IMR-90 (cell line): ENCODE results near the gene CRTAC1. TPM values are rescaled to one million over a fixed set of nuclear protein-coding genes. Genes with fewer than 3 reads are reported as not detected.

Experiments
- ATAC-seq: fragments of 200-7000 bp; cut with Tn5 transposase; 2 replicates; pipeline ENCODE4 v1.9.1; 2020; ENCODE audit warnings: low read depth, mild to moderate bottlenecking, moderate library complexity
- BruUV-seq: library from RNA; stranded (reverse); fragments of 400-500 nt; replicated peaks from 2 replicates; lab custom pipeline; 2021; lab: Mats Ljungman, UMichigan
- CTCF ChIA-PET: fragments of 300-600 bp; formaldehyde crosslinking; extraction: SDS; loops from one replicate; lab custom pipeline; 2021; ENCODE audit warnings: antibody characterized with exemption; lab: Yijun Ruan, JAX
- POLR2A ChIA-PET: fragments of 300-600 bp; sonication (Branson Sonifier 250); formaldehyde crosslinking; loops from one replicate; lab custom pipeline; 2022; ENCODE audit warnings: antibody characterized with exemption; ENCODE audit not compliant: unreplicated experiment; lab: Charles Lee
- DNase-seq: peaks from one replicate; pipeline ENCODE4 v3.0.0; 2013
- H2AFZ ChIP-seq: replicated peaks from 2 replicates; pipeline ENCODE3; 2013; ENCODE audit warnings: low read length, mild to moderate bottlenecking; ENCODE audit not compliant: poor library complexity
- H2AK5ac ChIP-seq: 2 replicates; pipeline ENCODE4 v1.6.1; 2013; ENCODE audit warnings: low read depth, low read length, inconsistent platforms
- H2AK9ac ChIP-seq: replicated peaks from 2 replicates; pipeline ENCODE3; 2013; ENCODE audit warnings: mild to moderate bottlenecking, low read depth, low read length, moderate library complexity; ENCODE audit not compliant: poor library complexity
- H2BK120ac ChIP-seq: 2 replicates; pipeline ENCODE4 v1.6.1; 2013; ENCODE audit warnings: low read depth, low read length, inconsistent platforms
- H2BK15ac ChIP-seq: 3 replicates; pipeline ENCODE4 v1.6.1; 2013; ENCODE audit warnings: low read depth, low read length, inconsistent platforms
- H2BK20ac ChIP-seq: 2 replicates; pipeline ENCODE4 v1.6.1; 2013; ENCODE audit warnings: low read depth, mild to moderate bottlenecking, inconsistent platforms, low read length, moderate library complexity
- H2BK5ac ChIP-seq: 2 replicates; pipeline ENCODE4 v1.6.1; 2013; ENCODE audit warnings: mild to moderate bottlenecking, low read depth, low read length, inconsistent platforms; ENCODE audit not compliant: poor library complexity, severe bottlenecking
- H3K14ac ChIP-seq: replicated peaks from 2 replicates; pipeline ENCODE4 v1.6.1; 2013; ENCODE audit warnings: low read depth, low read length, inconsistent platforms
- H3K18ac ChIP-seq: 2 replicates; pipeline ENCODE4 v1.6.1; 2013; ENCODE audit warnings: low read depth, low read length, control low read depth
- H3K23ac ChIP-seq: 2 replicates; pipeline ENCODE4 v1.6.1; 2013; ENCODE audit warnings: low read depth, low read length, inconsistent platforms
- H3K27ac ChIP-seq: 2 replicates; pipeline ENCODE4 v1.5.1; 2013; ENCODE audit warnings: mild to moderate bottlenecking, control low read depth, low read length; ENCODE audit not compliant: insufficient read depth
- H3K27me3 ChIP-seq: 2 replicates; pipeline ENCODE4 v1.6.1; 2013; ENCODE audit warnings: low read length; ENCODE audit not compliant: control insufficient read depth, insufficient read depth
- H3K36me3 ChIP-seq: 2 replicates; pipeline ENCODE4 v1.6.1; 2013; ENCODE audit warnings: low read length, mixed read lengths; ENCODE audit not compliant: control insufficient read depth, insufficient read depth
- H3K4ac ChIP-seq: 2 replicates; pipeline ENCODE4 v1.6.1; 2013; ENCODE audit warnings: low read depth, low read length, inconsistent platforms
- H3K4me1 ChIP-seq: 2 replicates; pipeline ENCODE4 v1.6.1; 2013; ENCODE audit warnings: low read length, mixed read lengths; ENCODE audit not compliant: control insufficient read depth, insufficient read depth
- H3K4me2 ChIP-seq: 2 replicates; pipeline ENCODE4 v1.6.1; 2013; ENCODE audit warnings: low read depth, mild to moderate bottlenecking, control low read depth, low read length, moderate library complexity
- H3K4me3 ChIP-seq: 2 replicates; pipeline ENCODE4 v1.5.1; 2013; ENCODE audit warnings: low read depth, mild to moderate bottlenecking, control low read depth, low read length, moderate library complexity; ENCODE audit not compliant: insufficient read depth
- H3K56ac ChIP-seq: 2 replicates; pipeline ENCODE4 v1.6.1; 2013; ENCODE audit warnings: low read length, inconsistent platforms; ENCODE audit not compliant: insufficient read depth; ENCODE audit errors: extremely low read depth
- H3K79me1 ChIP-seq, 2 experiments: 2 replicates each; pipeline ENCODE4 v1.6.1; 2013; ENCODE audit warnings: low read length in 2 of 2, inconsistent platforms in 1 of 2, low read depth in 1 of 2
- H3K9ac ChIP-seq: 2 replicates; pipeline ENCODE4 v1.6.1; 2013; ENCODE audit warnings: low read depth, low read length, control low read depth
- H3K9me1 ChIP-seq: 2 replicates; pipeline ENCODE4 v1.6.1; 2013; ENCODE audit warnings: low read length, inconsistent platforms; ENCODE audit not compliant: insufficient read depth
- H3K9me3 ChIP-seq: 2 replicates; pipeline ENCODE4 v1.6.1; 2013; ENCODE audit warnings: low read length; ENCODE audit not compliant: control insufficient read depth, insufficient read depth
- H4K20me1 ChIP-seq: 2 replicates; pipeline ENCODE4 v1.6.1; 2013; ENCODE audit warnings: low read length, inconsistent platforms; ENCODE audit not compliant: insufficient read depth
- H4K5ac ChIP-seq: 2 replicates; pipeline ENCODE4 v1.6.1; 2013; ENCODE audit warnings: mild to moderate bottlenecking, low read depth, low read length, control low read depth
- H4K8ac ChIP-seq, 2 experiments: 2 replicates each; pipeline ENCODE4 v1.6.1; 2013; ENCODE audit warnings: low read depth in 2 of 2, low read length in 2 of 2, control low read depth in 1 of 2, inconsistent platforms in 1 of 2
- H4K91ac ChIP-seq: 2 replicates; pipeline ENCODE4 v1.6.1; 2013; ENCODE audit warnings: low read depth, low read length, inconsistent platforms; ENCODE audit not compliant: insufficient read depth
- BHLHE40 ChIP-seq: fragments of 150-350 bp; IDR thresholded peaks from 2 replicates; pipeline ENCODE4 v1.6.1; 2016; ENCODE audit warnings: mild to moderate bottlenecking, low read depth, low read length
- CEBPB ChIP-seq: IDR thresholded peaks from 2 replicates; pipeline ENCODE4 v1.6.1; 2012; ENCODE audit warnings: low read depth, low read length, improper control_type of control experiment
- FOS ChIP-seq: fragments of 150-350 bp; IDR thresholded peaks from 2 replicates; pipeline ENCODE4 v1.6.1; 2016; ENCODE audit warnings: low read depth, low read length
- MAFK ChIP-seq: IDR thresholded peaks from 2 replicates; pipeline ENCODE4 v1.6.1; 2012; ENCODE audit warnings: low read depth, low read length, improper control_type of control experiment
- POLR2A ChIP-seq: IDR thresholded peaks from 2 replicates; pipeline ENCODE4 v1.6.1; 2012; ENCODE audit warnings: mild to moderate bottlenecking, low read depth, low read length
- WGBS, 2 experiments: methylation state at CpG; one replicate each; pipeline versions ENCODE4 v1.1.5 to v1.1.7; 2013; ENCODE audit warnings: missing lambda C conversion rate in 2 of 2; ENCODE audit not compliant: insufficient read length in 1 of 2; ENCODE audit errors: extremely low coverage in 2 of 2; 5-methylcytosine and 5-hydroxymethylcytosine counted together
- dilution Hi-C: fragments of 300-500 bp; cut with HindIII; formaldehyde crosslinking; loops from one replicate; pipeline ENCODE4 v1.14.3; 2018; ENCODE audit warnings: low sequenced_read_pairs; ENCODE audit not compliant: unreplicated experiment
- in situ Hi-C: fragments of 300-500 bp; cut with MboI; formaldehyde crosslinking; loops from 3 replicates; pipeline ENCODE4 v1.14.3; 2019; ENCODE audit warnings: low sequenced_read_pairs, inconsistent platforms, mixed read lengths
- intact Hi-C: fragments of 100-400 bp; cut with micrococcal nuclease; formaldehyde crosslinking; loops from 2 replicates; pipeline ENCODE4 v1.10.0; 2022
- polyA plus RNA-seq, 3 experiments: library from polyadenylated mRNA; depleted of rRNA; stranded (reverse); fragments of >200 nt; gene quantifications; 2 replicates each; pipeline ENCODE4 v1.2.3, GENCODE V29; 2012; ENCODE audit warnings: low replicate concordance in 1 of 3
- total RNA-seq: library from RNA; depleted of rRNA; stranded (reverse); fragments of >200 nt; gene quantifications from 2 replicates; pipeline ENCODE4 v1.2.3, GENCODE V29; 2012

Gene CRTAC1
- total and polyA plus RNA-seq, 2 of the 4 experiments (the other 2 are of a cell fraction) = not detected

DNA sequence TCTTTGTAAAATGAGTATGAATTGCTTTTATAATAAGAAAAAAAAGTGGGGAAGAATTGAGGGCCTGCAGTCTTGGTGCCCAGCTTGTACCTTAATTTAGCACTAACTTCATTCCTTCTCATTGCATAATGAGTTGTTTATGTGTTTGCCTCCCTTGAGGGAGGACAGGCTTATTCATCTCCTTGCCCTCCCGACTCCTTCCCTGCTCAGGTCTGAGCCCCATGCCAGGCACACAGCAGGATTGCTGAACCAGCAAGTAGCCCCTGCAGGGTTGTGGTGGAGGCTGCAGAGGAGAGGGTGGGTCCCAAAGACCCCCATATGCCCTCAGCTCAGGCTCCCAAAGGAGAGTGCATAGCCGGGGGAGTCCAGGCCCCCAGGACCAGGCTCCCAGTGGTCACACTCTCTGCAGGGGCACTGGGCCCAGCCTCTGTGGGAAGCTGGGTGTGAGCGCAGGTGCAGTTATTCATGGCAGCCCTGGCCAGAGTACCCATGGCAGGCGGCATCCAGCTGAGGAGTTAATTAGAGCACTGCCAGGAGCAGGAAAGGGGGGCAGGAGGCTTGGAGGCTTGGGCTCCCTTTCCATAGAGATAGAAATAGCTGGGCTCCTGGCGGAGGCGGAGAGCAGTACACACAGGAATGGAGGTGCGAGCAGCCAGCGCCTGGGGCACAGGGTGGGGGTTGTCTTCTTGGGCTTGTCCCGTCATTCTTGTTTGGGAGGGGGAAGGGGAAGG, 208.9 kb downstream of the CRTAC1 start:
- H3K23ac ChIP-seq = no peak overlapping the region
- CTCF ChIA-PET = no interaction called here

More for the DNA sequence above, 208.9 kb downstream of the CRTAC1 start:
- H3K9ac ChIP-seq = no peak overlapping the region
- dilution Hi-C loops (no loop called here), in situ Hi-C loops (no loop called here), intact Hi-C loops (no loop called here)
- H3K4me2 ChIP-seq = no peak overlapping the region
- BruUV-seq = no TSS peak
- H4K20me1 ChIP-seq = no peaks in the 10 kb centered on the region
- ATAC-seq (no peak), DNase-seq (no peak)
- H4K91ac ChIP-seq = no peak overlapping the region
- no peak overlapping the region for H2AK5ac ChIP-seq
- H3K79me1 ChIP-seq = no peaks in the 10 kb centered on the region
- H3K4ac ChIP-seq = no peak overlapping the region
- POLR2A ChIA-PET = no interaction called here
- H3K27ac ChIP-seq = no peak overlapping the region
- H4K5ac ChIP-seq = no peak overlapping the region
- TF ChIP-seq MAFK (no peak), CEBPB (no peak), FOS (no peak), POLR2A (no peak), BHLHE40 (no peak)
- H4K8ac ChIP-seq = no peak overlapping the region
- H3K14ac ChIP-seq = no peak overlapping the region
- no peak overlapping the region for H2BK120ac ChIP-seq
- peaks cover 27% of the 10 kb centered on the region for H3K27me3 ChIP-seq
- H3K56ac ChIP-seq = no peak overlapping the region
- WGBS, 2 experiments = 65% methylated on average over 5 of the region's 9 CpGs; no CpG with 5 or more reads in 1 of the 2 experiments
- no peaks in the 10 kb centered on the region for H3K9me1 ChIP-seq
- H3K36me3 ChIP-seq = no peaks in the 10 kb centered on the region
- no peaks in the 10 kb centered on the region for H3K4me1 ChIP-seq
- no peaks in the 10 kb centered on the region for H3K9me3 ChIP-seq
- H2AFZ ChIP-seq = no peak overlapping the region
- no peak overlapping the region for H2AK9ac ChIP-seq
- H2BK15ac ChIP-seq = no peak overlapping the region
- no peak overlapping the region for H2BK5ac ChIP-seq
- no peak overlapping the region for H3K18ac ChIP-seq
- H2BK20ac ChIP-seq = no peak overlapping the region
- no peak overlapping the region for H3K4me3 ChIP-seq
